H9 (cell line): ENCODE data around the gene TRNAU1AP. TPM values are rescaled to one million over a fixed set of nuclear protein-coding genes. Genes with fewer than 3 reads are reported as not detected.

ENCODE experiments used
- DNase-seq: peaks from one replicate; pipeline ENCODE4 v3.0.0-alpha.2; 2017
- H2AFZ ChIP-seq: one replicate; pipeline ENCODE4 v1.6.1; 2013; ENCODE audit warnings: mild to moderate bottlenecking, low read length, control low read depth, moderate library complexity
- H2AK5ac ChIP-seq: 2 replicates; pipeline ENCODE4 v1.6.1; 2013; ENCODE audit warnings: low read length, control low read depth, mixed read lengths; ENCODE audit not compliant: insufficient read length
- H2BK120ac ChIP-seq: one replicate; pipeline ENCODE4 v1.6.1; 2013; ENCODE audit warnings: low read depth, mild to moderate bottlenecking, low read length, control low read depth, inconsistent platforms; ENCODE audit not compliant: poor library complexity, severe bottlenecking
- H2BK12ac ChIP-seq: 2 replicates; pipeline ENCODE4 v1.6.1; 2013; ENCODE audit warnings: low read length, control low read depth, mixed read lengths, low read depth; ENCODE audit not compliant: insufficient read length
- H2BK15ac ChIP-seq: 2 replicates; pipeline ENCODE4 v1.6.1; 2013; ENCODE audit warnings: low read depth, low read length, control low read depth
- H2BK20ac ChIP-seq: one replicate; pipeline ENCODE4 v1.6.1; 2013; ENCODE audit warnings: low read depth, mild to moderate bottlenecking, low read length, control low read depth, inconsistent platforms; ENCODE audit not compliant: poor library complexity, severe bottlenecking
- H2BK5ac ChIP-seq: 2 replicates; pipeline ENCODE4 v1.6.1; 2013; ENCODE audit warnings: low read length, control low read depth, mixed read lengths; ENCODE audit not compliant: insufficient read length
- H3K14ac ChIP-seq: 2 replicates; pipeline ENCODE4 v1.6.1; 2013; ENCODE audit warnings: low read length, control low read depth; ENCODE audit not compliant: insufficient read depth
- H3K18ac ChIP-seq: 2 replicates; pipeline ENCODE4 v1.6.1; 2013; ENCODE audit warnings: low read depth, mild to moderate bottlenecking, mixed read lengths, low read length, control low read depth; ENCODE audit not compliant: insufficient read length
- H3K23ac ChIP-seq: 2 replicates; pipeline ENCODE4 v1.6.1; 2013; ENCODE audit warnings: low read length, control low read depth, mixed read lengths, low read depth; ENCODE audit not compliant: insufficient read length
- H3K23me2 ChIP-seq: 2 replicates; pipeline ENCODE4 v1.6.1; 2013; ENCODE audit warnings: low read depth, mild to moderate bottlenecking, mixed read lengths, low read length, control low read depth; ENCODE audit not compliant: insufficient read length, poor library complexity, severe bottlenecking
- H3K27ac ChIP-seq: 2 replicates; pipeline ENCODE4 v1.5.1; 2013; ENCODE audit warnings: low read length, control low read depth, mixed read lengths, low read depth; ENCODE audit not compliant: insufficient read length
- H3K27me3 ChIP-seq: 2 replicates; pipeline ENCODE4 v1.6.1; 2013; ENCODE audit warnings: low read length, control low read depth, inconsistent platforms; ENCODE audit not compliant: insufficient read depth
- H3K4ac ChIP-seq: 2 replicates; pipeline ENCODE4 v1.6.1; 2013; ENCODE audit warnings: low read depth, mild to moderate bottlenecking, control low read depth, inconsistent platforms, low read length, moderate library complexity
- H3K4me1 ChIP-seq: 2 replicates; pipeline ENCODE4 v1.6.1; 2013; ENCODE audit warnings: low read length, control low read depth, inconsistent platforms; ENCODE audit not compliant: insufficient read depth
- H3K4me2 ChIP-seq: 2 replicates; pipeline ENCODE4 v1.6.1; 2013; ENCODE audit warnings: low read length, control low read depth, mixed read lengths; ENCODE audit not compliant: insufficient read length, insufficient read depth
- H3K56ac ChIP-seq: 2 replicates; pipeline ENCODE4 v1.6.1; 2013; ENCODE audit warnings: low read depth, mild to moderate bottlenecking, mixed read lengths, low read length, control low read depth; ENCODE audit not compliant: insufficient read length
- H3K79me1 ChIP-seq: 2 replicates; pipeline ENCODE4 v1.6.1; 2013; ENCODE audit warnings: low read depth, mild to moderate bottlenecking, moderate library complexity, low read length, control low read depth, inconsistent platforms; ENCODE audit not compliant: insufficient read depth, poor library complexity, severe bottlenecking
- H3K79me2 ChIP-seq: 2 replicates; pipeline ENCODE4 v1.6.1; 2013; ENCODE audit warnings: low read length, control low read depth, inconsistent platforms; ENCODE audit not compliant: insufficient read depth
- H3K9ac ChIP-seq: 2 replicates; pipeline ENCODE4 v1.6.1; 2013; ENCODE audit warnings: low read length, control low read depth, mixed read lengths; ENCODE audit not compliant: insufficient read length; ENCODE audit errors: extremely low read depth
- H3K9me3 ChIP-seq: one replicate; pipeline ENCODE4 v1.6.1; 2013; ENCODE audit warnings: low read depth, low read length, inconsistent platforms; ENCODE audit not compliant: control insufficient read depth
- H3T11ph ChIP-seq: one replicate; pipeline ENCODE4 v1.6.1; 2013; ENCODE audit warnings: mild to moderate bottlenecking, low read length, control low read depth, inconsistent platforms
- H4K20me1 ChIP-seq: one replicate; pipeline ENCODE4 v1.6.1; 2013; ENCODE audit not compliant: control insufficient read depth, insufficient read length, insufficient read depth
- H4K5ac ChIP-seq: 2 replicates; pipeline ENCODE4 v1.6.1; 2013; ENCODE audit warnings: low read depth, mild to moderate bottlenecking, mixed read lengths, low read length, control low read depth; ENCODE audit not compliant: insufficient read length
- H4K8ac ChIP-seq: replicated peaks from 2 replicates; pipeline ENCODE4 v1.6.1; 2013; ENCODE audit warnings: low read length, control low read depth, mixed read lengths, low read depth; ENCODE audit not compliant: insufficient read length
- H4K91ac ChIP-seq: 2 replicates; pipeline ENCODE4 v1.6.1; 2013; ENCODE audit warnings: low read depth, mild to moderate bottlenecking, moderate library complexity, mixed read lengths, low read length, control low read depth; ENCODE audit not compliant: insufficient read length
- H3K27ac Mint-ChIP-seq, 3 experiments: 2 replicates in 2 of 3; 3 replicates in 1 of 3; pipeline ENCODE4 v1.8.0; 2020 to 2021; ENCODE audit warnings: mixed read lengths in 3 of 3, mild to moderate bottlenecking in 1 of 3, moderate library complexity in 1 of 3
- H3K27me3 Mint-ChIP-seq: 2 replicates; pipeline ENCODE4 v1.8.0; 2021; ENCODE audit warnings: low read depth, mild to moderate bottlenecking, moderate library complexity, mixed read lengths
- H3K36me3 Mint-ChIP-seq, 3 experiments: 2 replicates in 2 of 3; 3 replicates in 1 of 3; pipeline ENCODE4 v1.8.0; 2020 to 2021; ENCODE audit warnings: low read depth in 3 of 3, mixed read lengths in 3 of 3; ENCODE audit not compliant: insufficient read depth in 1 of 3
- H3K4me1 Mint-ChIP-seq, 2 experiments: 2 replicates each; pipeline ENCODE4 v1.8.0; 2020; ENCODE audit warnings: mixed read lengths in 2 of 2
- H3K4me3 Mint-ChIP-seq, 2 experiments: 2 replicates in 1 of 2; 3 replicates in 1 of 2; pipeline ENCODE4 v1.8.0; 2020 to 2021; ENCODE audit warnings: mild to moderate bottlenecking in 2 of 2, mixed read lengths in 2 of 2, moderate library complexity in 1 of 2
- H3K9me3 Mint-ChIP-seq, 2 experiments: 2 replicates in 1 of 2; 3 replicates in 1 of 2; pipeline ENCODE4 v1.8.0; 2020; ENCODE audit warnings: mild to moderate bottlenecking in 2 of 2, mixed read lengths in 2 of 2, moderate library complexity in 1 of 2
- CTCF ChIP-seq: fragments of 200-600 bp; sonication (generic); conservative IDR thresholded peaks from 3 replicates; pipeline ENCODE4 v1.8.0; 2021; ENCODE audit warnings: antibody characterized with exemption, mild to moderate bottlenecking
- WGBS: extraction: QIAGEN DNeasy Blood & Tissue Kit; methylation state at CpG from one replicate; pipeline ENCODE4 v1.1.7; 2013; ENCODE audit warnings: missing lambda C conversion rate, low lambda C conversion rate, mixed read lengths; ENCODE audit not compliant: insufficient read length; ENCODE audit errors: extremely low coverage; 5-methylcytosine and 5-hydroxymethylcytosine counted together
- long read RNA-seq: library from polyadenylated mRNA; unstranded; transcript quantifications from one replicate; pipeline ENCODE4 v2.0.0, GENCODE V29; 2020
- total RNA-seq: library from RNA; stranded (reverse); gene quantifications from 2 replicates; pipeline ENCODE4 v1.2.1, GENCODE V29; 2021

The TRNAU1AP gene
- 42.2 and 45.0 TPM in 2 replicates for total RNA-seq
- long read RNA-seq, transcript TRNAU1AP-205 (10 exons, 1,132 nt): minor isoform, 5 of 110 reads
- long read RNA-seq, transcript TRNAU1AP-201 (9 exons, 1,799 nt): major isoform, 63 of 110 reads
- long read RNA-seq, partial matches to known transcripts: 17 of 110 reads
- long read RNA-seq, other reads (novel, unspliced or antisense): 22 of 110 reads

DNA sequence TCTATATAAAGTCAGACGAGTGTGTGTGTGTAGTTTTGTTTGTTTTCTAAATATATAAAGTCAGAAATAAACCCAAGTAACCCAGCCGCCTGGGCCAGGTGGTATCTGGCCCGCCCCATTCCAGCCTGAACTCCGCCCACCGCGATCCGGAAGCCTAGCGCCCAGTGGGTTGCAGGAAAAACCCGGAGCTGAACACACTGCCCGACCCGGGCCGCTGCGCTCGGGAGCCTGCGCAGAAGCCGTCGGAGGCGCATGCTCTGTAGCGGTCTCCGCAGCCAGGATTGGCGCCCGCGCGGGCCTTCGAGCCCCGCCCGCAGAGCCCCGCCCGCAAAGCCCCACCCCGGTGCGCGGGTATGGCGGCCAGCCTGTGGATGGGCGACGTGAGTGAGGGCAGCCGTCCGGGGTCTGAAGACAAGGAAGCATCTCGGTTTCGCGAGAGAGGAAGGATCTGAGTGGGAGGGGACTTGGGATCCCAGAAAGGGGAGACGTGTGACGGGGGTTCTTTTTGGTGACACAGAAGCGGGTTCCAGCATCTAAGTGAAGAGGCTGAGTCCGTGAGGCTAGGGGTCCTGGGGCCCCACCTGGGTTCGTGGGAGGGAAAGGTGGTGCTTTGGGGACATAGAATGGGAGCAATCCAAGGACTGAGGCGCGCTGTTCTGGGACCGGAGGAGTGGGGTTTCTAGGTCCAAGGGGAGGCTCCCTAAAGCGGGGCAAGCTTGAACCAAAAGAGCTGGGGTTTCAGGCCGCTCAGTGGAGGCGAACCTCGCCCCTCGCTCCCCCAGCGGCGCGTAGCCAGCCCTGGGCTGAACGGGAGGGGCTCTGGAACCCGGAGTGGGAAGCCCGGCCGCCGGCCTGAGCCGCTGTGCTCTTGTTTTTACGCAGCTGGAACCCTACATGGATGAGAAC lies at the start of gene TRNAU1AP:
Gene TRNAU1AP, plus strand, starts transcription at position 328 of the 906 bp plus-strand sequence. Its CDS starts 26 bp downstream, at position 354.
- no peak within 1 kb of the TSS for H3K4ac ChIP-seq
- H2BK15ac ChIP-seq: no peak within 1 kb of the TSS
- no peak within 1 kb of the TSS for H3K56ac ChIP-seq
- DNase-seq: peak; percentile 97
- H2AK5ac ChIP-seq: no peak within 1 kb of the TSS
- H3K4me2 ChIP-seq: peak within 1 kb of the TSS; percentile 88
- H4K5ac ChIP-seq: no peak within 1 kb of the TSS
- no peak within 1 kb of the TSS for H2BK5ac ChIP-seq
- Mint-ChIP-seq H3K27me3 (no peaks in the 10 kb centered on the region; the same call in 1 of the 2 replicates), H3K9me3 (no peaks in the 10 kb centered on the region), H3K36me3 (peaks cover 10 to 29% (median 25%) of the 10 kb centered on the region in 3 experiments; a peak in 6 of 7 replicates), H3K27ac (peak within 1 kb of the TSS; percentile 92 to 99 (median 98)), H3K4me1 (peaks cover 1 to 6% of the 10 kb centered on the region in 2 experiments; a peak in 2 of 4 replicates), H3K4me3 (peak within 1 kb of the TSS; percentile 96 to 99)
- peak within 1 kb of the TSS; percentile 84 for H3K18ac ChIP-seq
- H3K27me3 ChIP-seq: no peaks in the 10 kb centered on the region
- H2BK120ac ChIP-seq: peak within 1 kb of the TSS; percentile 80
- no peak within 1 kb of the TSS for H3K23ac ChIP-seq
- H2AFZ ChIP-seq: peak within 1 kb of the TSS; percentile 93
- H3K9me3 ChIP-seq: no peaks in the 10 kb centered on the region
- no peak within 1 kb of the TSS for H3T11ph ChIP-seq
- peaks cover 5% of the 10 kb centered on the region for H3K23me2 ChIP-seq
- H3K27ac ChIP-seq: no peak within 1 kb of the TSS
- H3K4me1 ChIP-seq: no peaks in the 10 kb centered on the region
- no CpG with 5 or more reads among the region's 63 CpGs for WGBS
- no peak for TF ChIP-seq CTCF
- no peak within 1 kb of the TSS for H2BK12ac ChIP-seq
- H4K8ac ChIP-seq: no peak within 1 kb of the TSS
- no peaks in the 10 kb centered on the region for H4K20me1 ChIP-seq
- no peaks in the 10 kb centered on the region for H3K79me2 ChIP-seq
- H4K91ac ChIP-seq: no peak within 1 kb of the TSS
- peak within 1 kb of the TSS; percentile 74 for H3K9ac ChIP-seq
- peak within 1 kb of the TSS; percentile 84 for H3K14ac ChIP-seq
- H3K79me1 ChIP-seq: no peaks in the 10 kb centered on the region
- no peak within 1 kb of the TSS for H2BK20ac ChIP-seq
